Measurements from ENCODE around the gene TMEM272.

GRCh38 chr13:51811920-51812451, 33.0 kb downstream of the TMEM272 start:
- TF ChIP-seq CTCF (conservative IDR thresholded peaks at IDR 0.05; ENCODE audit: low read depth, low read length) (no peak), EZH2phosphoT487 (IDR thresholded peaks at IDR 0.05; ENCODE audit: borderline replicate concordance, low read length) (no peak)

Measured in PC-3 (cell line).